Skeletal muscle cell (primary cell): Measurements from ENCODE around the gene TRIM73.
"Not testable (repeated sequence)": the region's sequence is repeated elsewhere in the genome, so short reads cannot be mapped to it uniquely, and the experiment has no call there.

Experiments used
- DNase-seq: peaks from one replicate; pipeline ENCODE4 v3.0.0-alpha.2; 2010; ENCODE audit warnings: low read depth
- H3K4me3 ChIP-seq: 2 replicates; pipeline ENCODE4 v1.5.1; 2011; ENCODE audit warnings: low read depth, mild to moderate bottlenecking, control low read depth, low read length, moderate library complexity

TRIM73 gene

GRCh38 chr7:75414708-75415427, 19.4 kb downstream of the TRIM73 start:
- not testable (repeated sequence) for DNase-seq, H3K4me3 ChIP-seq

- not testable (repeated sequence) for DNase-seq, H3K4me3 ChIP-seq
These were observed 20.0 kb downstream of the TRIM73 start for GRCh38 chr7:75415428-75415817.

GRCh38 chr7:75415829-75416373, 20.5 kb downstream of the TRIM73 start:
- not testable (repeated sequence) for DNase-seq, H3K4me3 ChIP-seq

- not testable (repeated sequence) for DNase-seq, H3K4me3 ChIP-seq
These were observed 21.4 kb downstream of the TRIM73 start for GRCh38 chr7:75416787-75417186.

- not testable (repeated sequence) for H3K4me3 ChIP-seq, DNase-seq
These were observed 22.9 kb downstream of the TRIM73 start for GRCh38 chr7:75418292-75418858.

GRCh38 chr7:75419210-75419609, 23.8 kb downstream of the TRIM73 start:
- DNase-seq, H3K4me3 ChIP-seq: not testable (repeated sequence)

GRCh38 chr7:75419693-75420092, 24.3 kb downstream of the TRIM73 start:
- DNase-seq: not testable (repeated sequence)

GRCh38 chr7:75420152-75420551, 24.7 kb downstream of the TRIM73 start:
- H3K4me3 ChIP-seq, DNase-seq: not testable (repeated sequence)

More at GRCh38 chr7:75419693-75420092, 24.3 kb downstream of the TRIM73 start:
- H3K4me3 ChIP-seq: not testable (repeated sequence)

GRCh38 chr7:75421798-75422710, 26.6 kb downstream of the TRIM73 start:
- DNase-seq: not testable (repeated sequence)

GRCh38 chr7:75423481-75423880, 28.1 kb downstream of the TRIM73 start:
- not testable (repeated sequence) for H3K4me3 ChIP-seq, DNase-seq

More at GRCh38 chr7:75421798-75422710, 26.6 kb downstream of the TRIM73 start:
- H3K4me3 ChIP-seq: not testable (repeated sequence)

GRCh38 chr7:75439000-75439399, 43.6 kb downstream of the TRIM73 start:
- H3K4me3 ChIP-seq, DNase-seq: not testable (repeated sequence)

- peak overlapping the region; percentile 40 for H3K4me3 ChIP-seq
- not testable (repeated sequence) for DNase-seq
These were observed 46.7 kb downstream of the TRIM73 start for GRCh38 chr7:75442101-75442464.

- H3K4me3 ChIP-seq: peak overlapping the region; percentile 46
These were observed 47.2 kb downstream of the TRIM73 start for GRCh38 chr7:75442465-75443111.

GRCh38 chr7:75449946-75450345, 54.5 kb downstream of the TRIM73 start:
- not testable (repeated sequence) for DNase-seq, H3K4me3 ChIP-seq

More at GRCh38 chr7:75442465-75443111, 47.2 kb downstream of the TRIM73 start:
- DNase-seq: not testable (repeated sequence)

GRCh38 chr7:75452494-75452955, 57.1 kb downstream of the TRIM73 start:
- not testable (repeated sequence) for DNase-seq, H3K4me3 ChIP-seq
